Measurements from ENCODE around the gene ANO7. TPM values are rescaled to one million over a fixed set of nuclear protein-coding genes. Genes with fewer than 3 reads are reported as not detected.

The ANO7 gene
- total and polyA plus RNA-seq, 2 of the 13 experiments (the other 11 are each of a cell fraction or from before 2014, with no cell fraction given), result 4.1 to 4.9 TPM

DNA sequence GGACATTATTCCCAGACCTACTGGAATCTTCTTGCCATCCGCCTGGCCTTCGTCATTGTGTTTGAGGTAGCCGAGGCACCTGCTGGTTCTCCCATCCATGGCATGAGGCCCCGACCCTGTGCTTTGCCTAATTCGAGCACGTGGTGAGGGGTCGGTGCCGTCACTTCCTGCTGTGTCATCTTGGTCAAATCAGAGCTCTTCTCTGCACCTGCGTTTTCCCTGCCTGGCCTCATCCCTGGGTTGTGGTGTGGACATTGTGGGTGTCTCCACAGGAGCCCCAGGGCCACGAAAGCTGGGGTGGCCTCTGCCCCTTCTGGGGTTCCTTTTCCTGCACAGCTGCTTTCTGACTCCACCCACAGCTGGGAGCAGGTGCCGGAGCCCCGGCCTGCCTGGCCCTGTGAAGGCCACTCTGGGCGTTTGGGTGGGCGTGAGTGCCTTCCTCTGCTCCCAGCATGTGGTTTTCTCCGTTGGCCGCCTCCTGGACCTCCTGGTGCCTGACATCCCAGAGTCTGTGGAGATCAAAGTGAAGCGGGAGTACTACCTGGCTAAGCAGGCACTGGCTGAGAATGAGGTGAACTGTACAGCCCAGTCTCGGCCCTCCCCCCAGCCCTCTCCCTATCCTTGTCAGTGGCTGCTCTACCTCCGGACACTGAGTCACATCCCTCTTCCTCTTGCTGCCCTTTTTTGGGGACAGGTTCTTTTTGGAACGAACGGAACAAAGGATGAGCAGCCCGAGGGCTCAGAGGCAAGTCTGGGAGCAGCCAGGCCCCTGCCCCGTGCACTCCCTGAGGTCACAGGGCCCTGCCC, 34.9 kb downstream of the ANO7 start (continued):
- TF ChIP-seq, protein P1, sequence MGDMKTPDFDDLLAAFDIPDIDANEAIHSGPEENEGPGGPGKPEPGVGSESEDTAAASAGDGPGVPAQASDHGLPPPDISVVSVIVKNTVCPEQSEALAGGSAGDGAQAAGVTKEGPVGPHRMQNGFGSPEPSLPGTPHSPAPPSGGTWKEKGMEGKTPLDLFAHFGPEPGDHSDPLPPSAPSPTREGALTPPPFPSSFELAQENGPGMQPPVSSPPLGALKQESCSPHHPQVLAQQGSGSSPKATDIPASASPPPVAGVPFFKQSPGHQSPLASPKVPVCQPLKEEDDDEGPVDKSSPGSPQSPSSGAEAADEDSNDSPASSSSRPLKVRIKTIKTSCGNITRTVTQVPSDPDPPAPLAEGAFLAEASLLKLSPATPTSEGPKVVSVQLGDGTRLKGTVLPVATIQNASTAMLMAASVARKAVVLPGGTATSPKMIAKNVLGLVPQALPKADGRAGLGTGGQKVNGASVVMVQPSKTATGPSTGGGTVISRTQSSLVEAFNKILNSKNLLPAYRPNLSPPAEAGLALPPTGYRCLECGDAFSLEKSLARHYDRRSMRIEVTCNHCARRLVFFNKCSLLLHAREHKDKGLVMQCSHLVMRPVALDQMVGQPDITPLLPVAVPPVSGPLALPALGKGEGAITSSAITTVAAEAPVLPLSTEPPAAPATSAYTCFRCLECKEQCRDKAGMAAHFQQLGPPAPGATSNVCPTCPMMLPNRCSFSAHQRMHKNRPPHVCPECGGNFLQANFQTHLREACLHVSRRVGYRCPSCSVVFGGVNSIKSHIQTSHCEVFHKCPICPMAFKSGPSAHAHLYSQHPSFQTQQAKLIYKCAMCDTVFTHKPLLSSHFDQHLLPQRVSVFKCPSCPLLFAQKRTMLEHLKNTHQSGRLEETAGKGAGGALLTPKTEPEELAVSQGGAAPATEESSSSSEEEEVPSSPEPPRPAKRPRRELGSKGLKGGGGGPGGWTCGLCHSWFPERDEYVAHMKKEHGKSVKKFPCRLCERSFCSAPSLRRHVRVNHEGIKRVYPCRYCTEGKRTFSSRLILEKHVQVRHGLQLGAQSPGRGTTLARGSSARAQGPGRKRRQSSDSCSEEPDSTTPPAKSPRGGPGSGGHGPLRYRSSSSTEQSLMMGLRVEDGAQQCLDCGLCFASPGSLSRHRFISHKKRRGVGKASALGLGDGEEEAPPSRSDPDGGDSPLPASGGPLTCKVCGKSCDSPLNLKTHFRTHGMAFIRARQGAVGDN (CRISPR knock-in tag; IDR thresholded peaks at IDR 0.05), result no peak; the same call in 1 of the 2 replicates
- TF ChIP-seq ZNF709 (CRISPR knock-in tag; IDR thresholded peaks at IDR 0.05) (no peak), PAF1 (CRISPR knock-in tag; IDR thresholded peaks at IDR 0.05) (no peak), ZNF496 (CRISPR knock-in tag; IDR thresholded peaks at IDR 0.05; ENCODE audit: insufficient replicate concordance) (no peak), ZNF747 (CRISPR knock-in tag; IDR thresholded peaks at IDR 0.05; ENCODE audit: borderline replicate concordance) (no peak), ZMYM4 (CRISPR knock-in tag; IDR thresholded peaks at IDR 0.05) (0 out of 2 replicates have a peak, but pooled peaks have one; percentile 28), CBX2 (IDR thresholded peaks at IDR 0.05; ENCODE audit: low read depth, low read length) (no peak), CBX2 (CRISPR knock-in tag; IDR thresholded peaks at IDR 0.05; ENCODE audit: low read depth) (no peak), HIVEP1 (CRISPR knock-in tag; IDR thresholded peaks at IDR 0.05) (no peak; the same call in 1 of the 2 replicates), GTF3A (CRISPR knock-in tag; conservative IDR thresholded peaks at IDR 0.05) (no peak), NFATC3 (CRISPR knock-in tag; IDR thresholded peaks at IDR 0.05) (no peak), TBX2 (CRISPR knock-in tag; IDR thresholded peaks at IDR 0.05; ENCODE audit: borderline replicate concordance) (no peak), KMT2A (CRISPR knock-in tag; IDR thresholded peaks at IDR 0.05) (no peak), ZNF180 (CRISPR knock-in tag; IDR thresholded peaks at IDR 0.05; ENCODE audit: borderline replicate concordance, low read depth) (no peak), GABPB1 (CRISPR knock-in tag; IDR thresholded peaks at IDR 0.05) (0 out of 2 replicates have a peak, but pooled peaks have one; percentile 31)
- TF ChIP-seq, protein P2, sequence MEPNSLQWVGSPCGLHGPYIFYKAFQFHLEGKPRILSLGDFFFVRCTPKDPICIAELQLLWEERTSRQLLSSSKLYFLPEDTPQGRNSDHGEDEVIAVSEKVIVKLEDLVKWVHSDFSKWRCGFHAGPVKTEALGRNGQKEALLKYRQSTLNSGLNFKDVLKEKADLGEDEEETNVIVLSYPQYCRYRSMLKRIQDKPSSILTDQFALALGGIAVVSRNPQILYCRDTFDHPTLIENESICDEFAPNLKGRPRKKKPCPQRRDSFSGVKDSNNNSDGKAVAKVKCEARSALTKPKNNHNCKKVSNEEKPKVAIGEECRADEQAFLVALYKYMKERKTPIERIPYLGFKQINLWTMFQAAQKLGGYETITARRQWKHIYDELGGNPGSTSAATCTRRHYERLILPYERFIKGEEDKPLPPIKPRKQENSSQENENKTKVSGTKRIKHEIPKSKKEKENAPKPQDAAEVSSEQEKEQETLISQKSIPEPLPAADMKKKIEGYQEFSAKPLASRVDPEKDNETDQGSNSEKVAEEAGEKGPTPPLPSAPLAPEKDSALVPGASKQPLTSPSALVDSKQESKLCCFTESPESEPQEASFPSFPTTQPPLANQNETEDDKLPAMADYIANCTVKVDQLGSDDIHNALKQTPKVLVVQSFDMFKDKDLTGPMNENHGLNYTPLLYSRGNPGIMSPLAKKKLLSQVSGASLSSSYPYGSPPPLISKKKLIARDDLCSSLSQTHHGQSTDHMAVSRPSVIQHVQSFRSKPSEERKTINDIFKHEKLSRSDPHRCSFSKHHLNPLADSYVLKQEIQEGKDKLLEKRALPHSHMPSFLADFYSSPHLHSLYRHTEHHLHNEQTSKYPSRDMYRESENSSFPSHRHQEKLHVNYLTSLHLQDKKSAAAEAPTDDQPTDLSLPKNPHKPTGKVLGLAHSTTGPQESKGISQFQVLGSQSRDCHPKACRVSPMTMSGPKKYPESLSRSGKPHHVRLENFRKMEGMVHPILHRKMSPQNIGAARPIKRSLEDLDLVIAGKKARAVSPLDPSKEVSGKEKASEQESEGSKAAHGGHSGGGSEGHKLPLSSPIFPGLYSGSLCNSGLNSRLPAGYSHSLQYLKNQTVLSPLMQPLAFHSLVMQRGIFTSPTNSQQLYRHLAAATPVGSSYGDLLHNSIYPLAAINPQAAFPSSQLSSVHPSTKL (CRISPR knock-in tag; IDR thresholded peaks at IDR 0.05), result no peak
- TF ChIP-seq, protein P3, sequence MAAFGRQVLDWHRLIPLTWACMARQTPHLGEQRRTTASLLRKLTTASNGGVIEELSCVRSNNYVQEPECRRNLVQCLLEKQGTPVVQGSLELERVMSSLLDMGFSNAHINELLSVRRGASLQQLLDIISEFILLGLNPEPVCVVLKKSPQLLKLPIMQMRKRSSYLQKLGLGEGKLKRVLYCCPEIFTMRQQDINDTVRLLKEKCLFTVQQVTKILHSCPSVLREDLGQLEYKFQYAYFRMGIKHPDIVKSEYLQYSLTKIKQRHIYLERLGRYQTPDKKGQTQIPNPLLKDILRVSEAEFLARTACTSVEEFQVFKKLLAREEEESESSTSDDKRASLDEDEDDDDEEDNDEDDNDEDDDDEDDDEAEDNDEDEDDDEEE (CRISPR knock-in tag; IDR thresholded peaks at IDR 0.05), result no peak
- TF ChIP-seq, protein P4, sequence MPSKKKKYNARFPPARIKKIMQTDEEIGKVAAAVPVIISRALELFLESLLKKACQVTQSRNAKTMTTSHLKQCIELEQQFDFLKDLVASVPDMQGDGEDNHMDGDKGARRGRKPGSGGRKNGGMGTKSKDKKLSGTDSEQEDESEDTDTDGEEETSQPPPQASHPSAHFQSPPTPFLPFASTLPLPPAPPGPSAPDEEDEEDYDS (CRISPR knock-in tag; IDR thresholded peaks at IDR 0.05), result no peak
